22Rv1 (cell line): ENCODE data around the gene ALDOB.

Source experiments
- H3K27ac ChIP-seq: fragments of 450-650 bp; 2 replicates; pipeline ENCODE4 v1.5.1; 2017
- CTCF ChIP-seq: fragments of 450-650 bp; IDR thresholded peaks from 2 replicates; pipeline ENCODE4 v1.5.1; 2017; ENCODE audit warnings: mild to moderate bottlenecking
- ZFX ChIP-seq: fragments of 450-650 bp; IDR thresholded peaks from 2 replicates; pipeline ENCODE4 v1.6.1; 2017; ENCODE audit warnings: antibody characterized with exemption, borderline replicate concordance

ALDOB gene

GRCh38 chr9:101457003-101457402 lies 21.4 kb upstream of the ALDOB start:
- no peak overlapping the region for H3K27ac ChIP-seq
- no peak for TF ChIP-seq CTCF
- TF ChIP-seq ZFX, result no peak

GRCh38 chr9:101455656-101456240 lies 20.2 kb upstream of the ALDOB start:
- no peak for TF ChIP-seq CTCF
- no peak for TF ChIP-seq ZFX
- no peak overlapping the region for H3K27ac ChIP-seq

- no peak overlapping the region for H3K27ac ChIP-seq
- TF ChIP-seq CTCF (no peak), ZFX (no peak)
These were observed 18.4 kb upstream of the ALDOB start for GRCh38 chr9:101453776-101454570.

GRCh38 chr9:101451498-101451897 lies 15.9 kb upstream of the ALDOB start:
- TF ChIP-seq CTCF (no peak), ZFX (no peak)
- no peak overlapping the region for H3K27ac ChIP-seq

GRCh38 chr9:101450931-101451330 lies 15.4 kb upstream of the ALDOB start:
- no peak for TF ChIP-seq ZFX
- TF ChIP-seq CTCF, result no peak
- no peak overlapping the region for H3K27ac ChIP-seq

- peak overlapping the region; percentile 19; the same call in 1 of the 2 replicates for H3K27ac ChIP-seq
These were observed 13.6 kb upstream of the ALDOB start for GRCh38 chr9:101449071-101449721.

More at GRCh38 chr9:101449071-101449721, 13.6 kb upstream of the ALDOB start:
- TF ChIP-seq ZFX, result no peak
- TF ChIP-seq CTCF, result peak; percentile 98
